Ishikawa (cell line): ENCODE data around the gene MRPS34.

Source experiments
- CEBPB ChIP-seq: IDR thresholded peaks from 2 replicates; pipeline ENCODE4 v1.6.1; 2012
- CREB1 ChIP-seq: IDR thresholded peaks from 2 replicates; pipeline ENCODE4 v1.6.1; 2012; ENCODE audit warnings: low read depth
- EGR1 ChIP-seq: IDR thresholded peaks from 2 replicates; pipeline ENCODE4 v1.6.1; 2012
- EP300 ChIP-seq: IDR thresholded peaks from 2 replicates; pipeline ENCODE4 v1.6.1; 2012; ENCODE audit warnings: borderline replicate concordance
- FOXM1 ChIP-seq: IDR thresholded peaks from 2 replicates; pipeline ENCODE4 v1.6.1; 2012; ENCODE audit warnings: low read depth, borderline replicate concordance
- MAX ChIP-seq: IDR thresholded peaks from 2 replicates; pipeline ENCODE4 v1.6.1; 2012
- NFIC ChIP-seq: IDR thresholded peaks from 2 replicates; pipeline ENCODE4 v1.6.1; 2012
- RAD21 ChIP-seq: IDR thresholded peaks from 2 replicates; pipeline ENCODE4 v1.6.1; 2012; ENCODE audit warnings: low read depth
- REST ChIP-seq: IDR thresholded peaks from 2 replicates; pipeline ENCODE4 v1.6.1; 2012; ENCODE audit warnings: low read depth, mild to moderate bottlenecking
- TAF1 ChIP-seq: IDR thresholded peaks from 2 replicates; pipeline ENCODE4 v1.6.1; 2012; ENCODE audit warnings: low read depth, mild to moderate bottlenecking
- TCF12 ChIP-seq: IDR thresholded peaks from 2 replicates; pipeline ENCODE4 v1.6.1; 2012; ENCODE audit warnings: low read depth
- TEAD4 ChIP-seq: IDR thresholded peaks from 2 replicates; pipeline ENCODE4 v1.6.1; 2012
- USF1 ChIP-seq: IDR thresholded peaks from 2 replicates; pipeline ENCODE4 v1.6.1; 2012
- YY1 ChIP-seq: IDR thresholded peaks from 2 replicates; pipeline ENCODE4 v1.6.1; 2012; ENCODE audit warnings: low read depth
- ZBTB7A ChIP-seq: IDR thresholded peaks from 2 replicates; pipeline ENCODE4 v1.6.1; 2012; ENCODE audit warnings: low read depth

Gene MRPS34

GRCh38 chr16:1816396-1817275, 43.7 kb upstream of the MRPS34 start:
- TF ChIP-seq CREB1 (no peak), NFIC (no peak), TAF1 (no peak), RAD21 (no peak), EGR1 (no peak), YY1 (no peak), FOXM1 (no peak), TCF12 (no peak), REST (no peak), EP300 (no peak), USF1 (no peak), CEBPB (no peak), TEAD4 (no peak), MAX (no peak), ZBTB7A (no peak)

- TF ChIP-seq EP300, result no peak
- no peak for TF ChIP-seq USF1
- no peak for TF ChIP-seq REST
- TF ChIP-seq FOXM1, result no peak
- no peak for TF ChIP-seq TCF12
- TF ChIP-seq NFIC, result no peak
- no peak for TF ChIP-seq CEBPB
- TF ChIP-seq TEAD4, result no peak
- TF ChIP-seq RAD21, result no peak
- TF ChIP-seq ZBTB7A, result no peak
- TF ChIP-seq YY1, result no peak
- TF ChIP-seq CREB1, result no peak
- no peak for TF ChIP-seq MAX
- no peak for TF ChIP-seq EGR1
- no peak for TF ChIP-seq TAF1
These were observed 42.5 kb upstream of the MRPS34 start for GRCh38 chr16:1815461-1815860.

GRCh38 chr16:1812732-1813163, 39.8 kb upstream of the MRPS34 start:
- TF ChIP-seq NFIC (peak; percentile 45), ZBTB7A (no peak), EP300 (no peak), TAF1 (no peak), MAX (peak; percentile 93), FOXM1 (no peak), REST (no peak), YY1 (peak; percentile 36; the same call in 1 of the 2 replicates), RAD21 (peak; percentile 78), CEBPB (no peak), TEAD4 (peak; percentile 39; the same call in 1 of the 2 replicates), TCF12 (0 out of 2 replicates have a peak, but pooled peaks have one; percentile 47), USF1 (peak; percentile 41; the same call in 1 of the 2 replicates), EGR1 (peak; percentile 98), CREB1 (no peak)
